PC-3 (cell line): ENCODE results near the gene LMTK2. TPM values are rescaled to one million over a fixed set of nuclear protein-coding genes. Genes with fewer than 3 reads are reported as not detected.

Source experiments
- ATAC-seq: fragments of 200-7000 bp; cut with Tn5 transposase; 2 replicates; pipeline ENCODE4 v1.9.1; 2020; ENCODE audit warnings: mild to moderate bottlenecking, moderate library complexity
- BruUV-seq: library from RNA; stranded (reverse); fragments of 400-500 nt; replicated peaks from 2 replicates; lab custom pipeline; 2021; lab: Mats Ljungman, UMichigan
- CTCF ChIA-PET: fragments of 300-600 bp; sonication (Branson Sonifier 250); formaldehyde crosslinking; loops from one replicate; lab custom pipeline; 2022; ENCODE audit warnings: antibody characterized with exemption; lab: Charles Lee
- POLR2A ChIA-PET: fragments of 300-600 bp; sonication (Branson Sonifier 250); formaldehyde crosslinking; loops from one replicate; lab custom pipeline; 2022; ENCODE audit warnings: antibody characterized with exemption; ENCODE audit not compliant: unreplicated experiment; lab: Charles Lee
- DNase-seq: peaks from one replicate; pipeline ENCODE4 v3.0.0-alpha.2; 2015
- H2AFZ ChIP-seq: fragments of 300-600 bp; sonication (generic); 2 replicates; pipeline ENCODE4 v1.6.0; 2016; ENCODE audit warnings: antibody characterized with exemption, low read length
- H3F3A ChIP-seq: fragments of 300-600 bp; sonication (generic); one replicate; pipeline ENCODE4 v1.6.0; 2017; ENCODE audit warnings: antibody characterized with exemption, low read length, control low read depth, mild to moderate bottlenecking; ENCODE audit not compliant: unreplicated experiment
- H3K27ac ChIP-seq: fragments of 300-600 bp; sonication (generic); 2 replicates; pipeline ENCODE4 v1.5.1; 2016; ENCODE audit warnings: mild to moderate bottlenecking, low read length
- H3K27me3 ChIP-seq: fragments of 300-600 bp; sonication (generic); 2 replicates; pipeline ENCODE4 v1.6.1; 2016; ENCODE audit warnings: low read length, mixed read lengths
- H3K36me3 ChIP-seq: fragments of 300-600 bp; sonication (generic); 2 replicates; pipeline ENCODE4 v1.6.1; 2016; ENCODE audit warnings: low read depth, mixed run types, low read length, mixed read lengths
- H3K4me1 ChIP-seq: fragments of 300-600 bp; sonication (generic); 2 replicates; pipeline ENCODE4 v1.5.1; 2016; ENCODE audit warnings: low read length; ENCODE audit not compliant: insufficient read depth
- H3K4me2 ChIP-seq: fragments of 300-600 bp; sonication (generic); 2 replicates; pipeline ENCODE4 v1.6.0; 2016; ENCODE audit warnings: low read length
- H3K4me3 ChIP-seq: fragments of 300-600 bp; sonication (generic); 2 replicates; pipeline ENCODE4 v1.5.1; 2016; ENCODE audit warnings: mild to moderate bottlenecking, low read length, mixed read lengths
- H3K79me2 ChIP-seq: fragments of 300-600 bp; sonication (generic); 2 replicates; pipeline ENCODE4 v1.6.1; 2017; ENCODE audit warnings: low read length, mixed read lengths
- H3K9ac ChIP-seq: fragments of 300-600 bp; sonication (generic); 2 replicates; pipeline ENCODE4 v1.6.0; 2016; ENCODE audit warnings: mild to moderate bottlenecking, low read length
- H3K9me2 ChIP-seq: fragments of 300-600 bp; sonication (generic); replicated peaks from 2 replicates; pipeline ENCODE4 v1.6.1; 2016; ENCODE audit warnings: mixed run types, low read length, mixed read lengths
- H3K9me3 ChIP-seq: fragments of 300-600 bp; sonication (generic); 2 replicates; pipeline ENCODE4 v1.6.1; 2016; ENCODE audit warnings: low read length, mixed read lengths
- H4K20me1 ChIP-seq: fragments of 300-600 bp; sonication (generic); 2 replicates; pipeline ENCODE4 v1.6.1; 2016; ENCODE audit warnings: low read length, mixed read lengths
- CTCF ChIP-seq: fragments of 300-600 bp; sonication (generic); conservative IDR thresholded peaks from 2 replicates; pipeline ENCODE4 v1.5.1; 2017; ENCODE audit warnings: antibody characterized with exemption, low read depth, mild to moderate bottlenecking, low read length
- EZH2 ChIP-seq: fragments of 300-600 bp; sonication (generic); IDR thresholded peaks from one replicate; pipeline ENCODE4 v1.6.1; 2017; ENCODE audit warnings: antibody characterized with exemption, mild to moderate bottlenecking, low read length; ENCODE audit not compliant: unreplicated experiment
- EZH2phosphoT487 ChIP-seq: fragments of 300-600 bp; sonication (generic); IDR thresholded peaks from 2 replicates; pipeline ENCODE4 v1.6.1; 2018; ENCODE audit warnings: mild to moderate bottlenecking, antibody characterized with exemption, low read length, borderline replicate concordance
- intact Hi-C: fragments of 100-400 bp; cut with micrococcal nuclease; formaldehyde crosslinking; loops from 2 replicates; pipeline ENCODE4 v1.9.0; 2023
- total RNA-seq: library from RNA; depleted of rRNA; stranded (reverse); fragments of >200 nt; gene quantifications from 2 replicates; pipeline ENCODE4 v1.2.3, GENCODE V29; 2014

LMTK2 gene
- total RNA-seq, 1 experiment from 2014 or later, result 9.0 TPM

GRCh38 chr7:98211676-98212531 lies 105.2 kb downstream of the LMTK2 start:
- DNase-seq (no peak), ATAC-seq (peak; percentile 54)
- Histone ChIP-seq H3K9me3 (no peaks in the 10 kb centered on the region), H3K36me3 (no peaks in the 10 kb centered on the region), H2AFZ (0 out of 2 replicates have a peak overlapping the region, but pooled peaks have one; percentile 26), H3K4me3 (peak overlapping the region; percentile 61), H4K20me1 (no peaks in the 10 kb centered on the region), H3K27me3 (no peaks in the 10 kb centered on the region), H3K79me2 (no peaks in the 10 kb centered on the region), H3K9me2 (no peaks in the 10 kb centered on the region), H3K27ac (no peak overlapping the region), H3K4me2 (peak overlapping the region; percentile 84), H3F3A (no peaks in the 10 kb centered on the region), H3K9ac (peak overlapping the region; percentile 35), H3K4me1 (no peaks in the 10 kb centered on the region)
- ChIA-PET POLR2A (no interaction called here), CTCF (no interaction called here)
- TF ChIP-seq EZH2, result no peak
- no peak for TF ChIP-seq EZH2phosphoT487
- TF ChIP-seq CTCF, result no peak
- intact Hi-C loops, result no loop called here
- BruUV-seq, result TSS peak; percentile 35

GRCh38 chr7:98212532-98213041 lies 105.9 kb downstream of the LMTK2 start:
- ATAC-seq (no peak), DNase-seq (no peak)
- TF ChIP-seq EZH2phosphoT487, result no peak
- no peak for TF ChIP-seq CTCF
- TF ChIP-seq EZH2, result no peak
- ChIA-PET POLR2A (no interaction called here), CTCF (no interaction called here)
- Histone ChIP-seq H3K4me2 (no peak overlapping the region), H3K4me1 (no peaks in the 10 kb centered on the region), H3K36me3 (no peaks in the 10 kb centered on the region), H3K9me2 (no peaks in the 10 kb centered on the region), H2AFZ (no peak overlapping the region), H3K79me2 (no peaks in the 10 kb centered on the region), H3K27me3 (no peaks in the 10 kb centered on the region), H3K9me3 (no peaks in the 10 kb centered on the region), H3F3A (no peaks in the 10 kb centered on the region), H3K4me3 (no peak overlapping the region), H3K27ac (no peak overlapping the region), H3K9ac (no peak overlapping the region), H4K20me1 (no peaks in the 10 kb centered on the region)
- BruUV-seq, result no TSS peak
- intact Hi-C loops, result no loop called here

- Histone ChIP-seq H3K27me3 (no peaks in the 10 kb centered on the region), H3K9me3 (no peaks in the 10 kb centered on the region), H2AFZ (no peak overlapping the region), H4K20me1 (no peaks in the 10 kb centered on the region), H3K4me2 (no peak overlapping the region), H3F3A (no peaks in the 10 kb centered on the region), H3K4me3 (no peak overlapping the region), H3K79me2 (no peaks in the 10 kb centered on the region), H3K36me3 (no peaks in the 10 kb centered on the region), H3K9me2 (no peaks in the 10 kb centered on the region), H3K27ac (no peak overlapping the region), H3K9ac (no peak overlapping the region), H3K4me1 (no peaks in the 10 kb centered on the region)
- ChIA-PET POLR2A (no interaction called here), CTCF (no interaction called here)
- no peak for TF ChIP-seq EZH2phosphoT487
- TF ChIP-seq CTCF, result no peak
- no peak for TF ChIP-seq EZH2
- no peak for ATAC-seq
- TSS peak; percentile 21 for BruUV-seq
- no peak for DNase-seq
- intact Hi-C loops, result no loop called here
Observed at GRCh38 chr7:98213296-98213887, 106.7 kb downstream of the LMTK2 start.
